GM12878 (cell line): ENCODE measurements around the gene VCAN. TPM values are rescaled to one million over a fixed set of nuclear protein-coding genes. Genes with fewer than 3 reads are reported as not detected.
A peak's percentile ranks its signal among the peaks of the same experiment; 100 is the strongest.

Experiments used
- ATAC-seq: fragments of 200-7000 bp; cut with Tn5 transposase; 3 replicates; pipeline ENCODE4 v1.9.1; 2020; ENCODE audit warnings: mild to moderate bottlenecking, moderate library complexity
- BruUV-seq: library from RNA; stranded (reverse); fragments of 400-500 nt; replicated peaks from 2 replicates; lab custom pipeline; 2021; lab: Mats Ljungman, UMichigan
- CTCF ChIA-PET: fragments of 300-600 bp; sonication (Branson Sonifier 250); formaldehyde crosslinking; extraction: SDS; loops from one replicate; lab custom pipeline; 2021; ENCODE audit warnings: inconsistent platforms; lab: Yijun Ruan, JAX
- POLR2A ChIA-PET: fragments of 350-600 bp; formaldehyde crosslinking; extraction: SDS; loops from one replicate; lab custom pipeline; 2021; ENCODE audit warnings: inconsistent platforms; lab: Charles Lee
- RAD21 ChIA-PET: fragments of 300-600 bp; sonication (Branson Sonifier 250); formaldehyde crosslinking; loops from one replicate; lab custom pipeline; 2023; ENCODE audit warnings: antibody characterized with exemption; ENCODE audit not compliant: unreplicated experiment; lab: Charles Lee
- SMC1A ChIA-PET: fragments of 300-600 bp; sonication (Branson Sonifier 250); formaldehyde crosslinking; loops from one replicate; lab custom pipeline; 2023; ENCODE audit not compliant: unreplicated experiment, uncharacterized antibody; lab: Charles Lee
- DNase-seq: peaks from one replicate; pipeline ENCODE4 v3.0.0-alpha.2; 2011; ENCODE audit warnings: low read depth, low spot score
- FAIRE-seq: peaks from 3 replicates; lab custom pipeline; 2011; peaks lifted over from hg19 to GRCh38; lab: Jason Lieb, UNC
- H2AFZ ChIP-seq: 2 replicates; pipeline ENCODE4 v1.6.0; 2011; ENCODE audit warnings: low read depth, low read length, control low read depth; ENCODE audit not compliant: control insufficient read depth
- H3K27ac ChIP-seq: 2 replicates; pipeline ENCODE4 v1.5.1; 2011; ENCODE audit warnings: control low read depth; ENCODE audit not compliant: control insufficient read depth, insufficient read depth
- H3K27me3 ChIP-seq, 2 experiments: replicated peaks in 1 of 2; 2 replicates each; pipeline versions ENCODE4 v1.6.0 to v1.6.1; 2011; ENCODE audit warnings: low read length in 1 of 2; ENCODE audit not compliant: control insufficient read depth in 2 of 2, insufficient read depth in 2 of 2
- H3K36me3 ChIP-seq, 2 experiments: 2 replicates each; pipeline ENCODE4 v1.5.1; 2011; ENCODE audit warnings: low read length in 1 of 2; ENCODE audit not compliant: control insufficient read depth in 2 of 2, insufficient read depth in 2 of 2
- H3K4me1 ChIP-seq: 2 replicates; pipeline ENCODE4 v1.6.1; 2011; ENCODE audit warnings: mild to moderate bottlenecking, low read length, moderate library complexity, mixed read lengths; ENCODE audit not compliant: control insufficient read depth, insufficient read depth
- H3K4me2 ChIP-seq: 2 replicates; pipeline ENCODE4 v1.6.0; 2011; ENCODE audit warnings: control low read depth; ENCODE audit not compliant: control insufficient read depth, insufficient read depth
- H3K4me3 ChIP-seq: fragments of 200-600 bp; sonication (generic); 2 replicates; pipeline ENCODE4 v1.5.1; 2016
- H3K79me2 ChIP-seq: 2 replicates; pipeline ENCODE4 v1.6.0; 2011; ENCODE audit warnings: low read length; ENCODE audit not compliant: control insufficient read depth, insufficient read depth
- H3K9ac ChIP-seq: 2 replicates; pipeline ENCODE4 v1.8.0; 2011; ENCODE audit warnings: low read length, control low read depth, mixed read lengths; ENCODE audit not compliant: control insufficient read depth, insufficient read depth
- H3K9me3 ChIP-seq: replicated peaks from 3 replicates; pipeline ENCODE4 v1.5.1; 2011; ENCODE audit warnings: mild to moderate bottlenecking, low read length; ENCODE audit not compliant: control insufficient read depth, insufficient read depth
- H4K20me1 ChIP-seq: 2 replicates; pipeline ENCODE4 v1.6.0; 2011; ENCODE audit not compliant: control insufficient read depth, insufficient read depth
- ATF7 ChIP-seq: fragments of 450-650 bp; IDR thresholded peaks from 2 replicates; pipeline ENCODE4 v1.6.1; 2016; ENCODE audit warnings: low read depth, mild to moderate bottlenecking
- CBFB ChIP-seq: IDR thresholded peaks from 2 replicates; pipeline ENCODE4 v1.6.1; 2016; ENCODE audit warnings: antibody characterized with exemption, low read depth
- CBX3 ChIP-seq: fragments of 200-600 bp; sonication (generic); IDR thresholded peaks from 2 replicates; pipeline ENCODE4 v1.6.1; 2016; ENCODE audit warnings: low read depth, borderline replicate concordance
- CBX5 ChIP-seq: sonication (generic); IDR thresholded peaks from 2 replicates; pipeline ENCODE4 v1.6.1; 2016; ENCODE audit warnings: low read depth, moderate library complexity, mild to moderate bottlenecking, inconsistent platforms
- CHD4 ChIP-seq: fragments of 200-600 bp; sonication (generic); IDR thresholded peaks from 2 replicates; pipeline ENCODE4 v1.6.1; 2016; ENCODE audit warnings: mild to moderate bottlenecking
- CREB1 ChIP-seq: IDR thresholded peaks from 2 replicates; pipeline ENCODE4 v1.6.1; 2012; ENCODE audit warnings: low read depth, mild to moderate bottlenecking, inconsistent platforms
- CTCF ChIP-seq, 3 experiments: IDR thresholded peaks in 2 of 3; conservative IDR thresholded peaks in 1 of 3; 2 replicates each; pipeline ENCODE4 v1.5.1; 2011; ENCODE audit warnings: low read depth in 3 of 3, low read length in 3 of 3, mild to moderate bottlenecking in 3 of 3, control low read depth in 2 of 3, moderate library complexity in 2 of 3, inconsistent platforms in 1 of 3, mixed read lengths in 1 of 3; ENCODE audit not compliant: control insufficient read depth in 2 of 3, insufficient read depth in 1 of 3; ENCODE audit errors: extremely low read depth in 1 of 3
- ESRRA ChIP-seq: IDR thresholded peaks from 2 replicates; pipeline ENCODE4 v1.6.1; 2012; ENCODE audit warnings: mild to moderate bottlenecking, low read length, improper control_type of control experiment
- IKZF1 ChIP-seq: fragments of 450-650 bp; conservative IDR thresholded peaks from 2 replicates; pipeline ENCODE4 v1.6.1; 2017; ENCODE audit warnings: antibody characterized with exemption, mild to moderate bottlenecking
- MLLT1 ChIP-seq: fragments of 450-650 bp; IDR thresholded peaks from 2 replicates; pipeline ENCODE4 v1.6.1; 2016; ENCODE audit warnings: mild to moderate bottlenecking
- PAX5 ChIP-seq: IDR thresholded peaks from 2 replicates; pipeline ENCODE4 v1.6.1; 2011; ENCODE audit warnings: low read depth, low read length, borderline replicate concordance
- POLR2AphosphoS2 ChIP-seq: IDR thresholded peaks from 2 replicates; pipeline ENCODE4 v1.6.1; 2011; ENCODE audit warnings: low read depth, mild to moderate bottlenecking, low read length, improper control_type of control experiment, moderate library complexity
- RAD21 ChIP-seq: IDR thresholded peaks from 2 replicates; pipeline ENCODE4 v1.6.1; 2011; ENCODE audit warnings: mild to moderate bottlenecking, low read depth, low read length, moderate library complexity; ENCODE audit not compliant: insufficient read depth
- RB1 ChIP-seq: fragments of 450-650 bp; formaldehyde crosslinking; IDR thresholded peaks from 2 replicates; pipeline ENCODE4 v1.6.1; 2017; ENCODE audit warnings: mild to moderate bottlenecking, borderline replicate concordance
- RCOR1 ChIP-seq: conservative IDR thresholded peaks from 2 replicates; pipeline ENCODE4 v1.6.1; 2012; ENCODE audit warnings: low read depth, low read length, improper control_type of control experiment
- SIN3A ChIP-seq: IDR thresholded peaks from 2 replicates; pipeline ENCODE4 v1.6.1; 2012; ENCODE audit warnings: low read depth, low read length, improper control_type of control experiment
- SMARCA5 ChIP-seq: fragments of 450-650 bp; IDR thresholded peaks from 2 replicates; pipeline ENCODE4 v1.6.1; 2017; ENCODE audit warnings: mild to moderate bottlenecking
- WGBS: methylation state at CpG from one replicate; pipeline ENCODE4 v1.1.6; 2016; ENCODE audit warnings: low lambda C conversion rate; ENCODE audit not compliant: insufficient replicate concordance, insufficient coverage; ENCODE audit errors: missing lambda C conversion rate; 5-methylcytosine and 5-hydroxymethylcytosine counted together
- in situ Hi-C: fragments of 300-500 bp; cut with MboI; formaldehyde crosslinking; loops from 9 replicates; pipeline ENCODE4 v1.14.3; 2018; ENCODE audit warnings: mixed read lengths
- intact Hi-C: fragments of 100-400 bp; cut with micrococcal nuclease; formaldehyde crosslinking; loops from one replicate; pipeline ENCODE4 v1.14.2; 2022; ENCODE audit not compliant: unreplicated experiment
- polyA plus RNA-seq, 11 experiments: library from polyadenylated mRNA; depleted of rRNA in 4 of 11; unstranded in 6 of 11; stranded (reverse) in 5 of 11; fragments of >200 nt; fragmentation: Nextera tagmentation in 4 of 11; fragmentation: Illumina TruSeq in 1 of 11; extraction: Ambion mirVana in 4 of 11; extraction: Trizol in 1 of 11; gene quantifications; 1 replicate in 1 of 11; 2 replicates in 10 of 11; pipeline versions ENCODE4 v1.2.1 to v1.2.3, GENCODE V29; 2011 to 2016; ENCODE audit warnings: inconsistent platforms in 2 of 11, missing spikeins in 2 of 11, low read depth in 1 of 11
- total RNA-seq, 4 experiments: library from RNA; depleted of rRNA in 3 of 4; stranded (reverse); fragments of >200 nt in 3 of 4; fragmentation: Illumina TruSeq in 1 of 4; extraction: Trizol in 1 of 4; gene quantifications; 2 replicates each; pipeline versions ENCODE4 v1.2.1 to v1.2.3, GENCODE V29; 2013 to 2021
- TF ChIP-seq, protein P1 (sequence below): fragments of 450-650 bp; conservative IDR thresholded peaks from 2 replicates; pipeline ENCODE4 v1.6.1; 2017; ENCODE audit warnings: mild to moderate bottlenecking, moderate library complexity

Gene VCAN
- total and polyA plus RNA-seq, 10 of the 15 experiments (the other 5 are each of a cell fraction or from before 2014, with no cell fraction given), result 1.2 to 15.2 (median 4.5) TPM

DNA sequence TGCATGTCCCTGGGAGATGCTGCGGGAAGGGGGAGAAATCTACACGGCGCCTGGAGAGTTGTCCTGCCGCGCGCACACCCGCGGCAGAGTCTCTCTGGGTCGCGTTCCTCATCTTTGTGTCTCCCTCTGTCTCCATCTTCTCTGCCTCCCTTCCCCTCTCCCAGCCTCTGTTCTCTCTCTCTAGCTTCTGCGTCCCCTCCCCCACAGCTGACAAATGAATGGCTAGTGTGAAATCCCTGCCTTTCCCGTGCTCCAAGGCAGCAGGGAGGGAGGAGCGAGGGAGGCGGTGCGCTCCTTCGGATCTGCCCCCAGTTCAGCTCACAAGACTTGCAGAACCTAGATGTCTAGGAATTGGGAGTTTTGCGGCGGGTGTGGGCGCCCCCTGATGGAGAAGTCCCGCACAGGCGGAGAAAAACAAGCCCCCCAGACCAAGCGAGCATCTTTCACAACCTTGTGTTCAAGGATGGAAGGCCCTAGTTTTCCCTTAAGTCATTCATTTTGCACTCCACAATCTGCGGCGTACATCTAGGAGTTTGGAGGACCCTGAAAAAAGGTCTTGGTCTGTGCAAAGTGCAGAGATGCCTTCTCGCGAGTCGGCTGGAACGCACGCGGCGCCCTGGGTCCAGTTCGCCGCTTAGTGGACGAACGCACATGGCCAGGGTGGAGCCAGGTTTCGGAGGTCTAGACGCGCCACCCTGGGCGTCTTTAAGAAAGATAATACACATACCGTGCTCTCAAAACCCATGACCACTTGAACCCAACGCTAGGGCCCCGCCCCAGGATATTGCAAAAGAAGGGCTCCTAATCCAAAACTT lies 2.0 kb downstream of the VCAN start:
- RAD21 ChIA-PET, result interaction anchor here (1.0 kb wide), 2 partner anchors 832 to 1120 kb away, joined by 4 read pairs; no protein-coding TSS in a partner anchor
- WGBS, result under 1% methylated on average over 42 of the region's 42 CpGs
- POLR2A ChIA-PET, result no interaction called here
- BruUV-seq, result no TSS peak
- Histone ChIP-seq H3K4me1 (0 out of 2 replicates have a peak, but pooled peaks cover 10% of the 10 kb centered on the region), H3K27me3 (peaks cover 15 to 17% of the 10 kb centered on the region in 2 experiments), H3K4me3 (peak overlapping the region; percentile 78), H3K27ac (no peak overlapping the region), H3K79me2 (no peaks in the 10 kb centered on the region), H4K20me1 (no peaks in the 10 kb centered on the region), H3K36me3 (no peaks in the 10 kb centered on the region), H3K4me2 (peak overlapping the region; percentile 87), H3K9ac (peak overlapping the region; percentile 7; the same call in 1 of the 2 replicates), H2AFZ (peak overlapping the region; percentile 77), H3K9me3 (no peaks in the 10 kb centered on the region)
- CTCF ChIA-PET, result interaction anchor here (0.9 to 1.1 kb wide), 3 partner anchors 188 to 1122 kb away, joined by 3 to 4 read pairs (median 4); no protein-coding TSS in a partner anchor
- FAIRE-seq (peak; percentile 27), ATAC-seq (peak; percentile 83), DNase-seq (peak; percentile 24)
- SMC1A ChIA-PET, result interaction anchor here (0.5 to 1.0 kb wide), 3 partner anchors 43 to 1066 kb away, joined by 3 to 6 read pairs (median 3); no protein-coding TSS in a partner anchor
- intact Hi-C loops (loop anchor here (1.0 to 5.0 kb wide), 5 partner anchors 43 to 1121 kb away; no protein-coding TSS in a partner anchor), in situ Hi-C loops (loop anchor here (10.0 kb wide), 1 partner anchor 1119 kb away; no protein-coding TSS in a partner anchor)
- TF ChIP-seq ATF7 (no peak), CHD4 (no peak), POLR2AphosphoS2 (no peak), PAX5 (0 out of 2 replicates have a peak, but pooled peaks have one; percentile 5), CBX3 (no peak), IKZF1 (peak; percentile 56), CTCF (IDR thresholded peaks at IDR 0.05 in 2 of 3, conservative IDR thresholded peaks at IDR 0.05 in 1 of 3; ENCODE audit: control insufficient read depth in 2 of 3, extremely low read depth in 1 of 3, insufficient read depth in 1 of 3, low read depth in 3 of 3, low read length in 3 of 3) (peak; percentile 73 to 85 (median 83)), SIN3A (no peak), RAD21 (peak; percentile 84), ESRRA (no peak), CREB1 (no peak), RB1 (no peak), CBFB (peak; percentile 57; the same call in 1 of the 2 replicates), SMARCA5 (peak; percentile 50; the same call in 1 of the 2 replicates), CBX5 (peak; percentile 67; the same call in 1 of the 2 replicates), MLLT1 (no peak), RCOR1 (peak; percentile 77; the same call in 1 of the 2 replicates)
- TF ChIP-seq, protein P1, sequence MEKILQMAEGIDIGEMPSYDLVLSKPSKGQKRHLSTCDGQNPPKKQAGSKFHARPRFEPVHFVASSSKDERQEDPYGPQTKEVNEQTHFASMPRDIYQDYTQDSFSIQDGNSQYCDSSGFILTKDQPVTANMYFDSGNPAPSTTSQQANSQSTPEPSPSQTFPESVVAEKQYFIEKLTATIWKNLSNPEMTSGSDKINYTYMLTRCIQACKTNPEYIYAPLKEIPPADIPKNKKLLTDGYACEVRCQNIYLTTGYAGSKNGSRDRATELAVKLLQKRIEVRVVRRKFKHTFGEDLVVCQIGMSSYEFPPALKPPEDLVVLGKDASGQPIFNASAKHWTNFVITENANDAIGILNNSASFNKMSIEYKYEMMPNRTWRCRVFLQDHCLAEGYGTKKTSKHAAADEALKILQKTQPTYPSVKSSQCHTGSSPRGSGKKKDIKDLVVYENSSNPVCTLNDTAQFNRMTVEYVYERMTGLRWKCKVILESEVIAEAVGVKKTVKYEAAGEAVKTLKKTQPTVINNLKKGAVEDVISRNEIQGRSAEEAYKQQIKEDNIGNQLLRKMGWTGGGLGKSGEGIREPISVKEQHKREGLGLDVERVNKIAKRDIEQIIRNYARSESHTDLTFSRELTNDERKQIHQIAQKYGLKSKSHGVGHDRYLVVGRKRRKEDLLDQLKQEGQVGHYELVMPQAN, result no peak
